Osteoblast (primary cell): Measurements from ENCODE around the gene PPFIA4. TPM values are rescaled to one million over a fixed set of nuclear protein-coding genes. Genes with fewer than 3 reads are reported as not detected.

Experiments
- DNase-seq: peaks from one replicate; pipeline ENCODE4 v3.0.0; 2011; ENCODE audit warnings: low spot score, mixed read lengths; ENCODE audit not compliant: insufficient read length; ENCODE audit errors: missing footprints
- H2AFZ ChIP-seq: 2 replicates; pipeline ENCODE4 v1.6.0; 2011; ENCODE audit warnings: mild to moderate bottlenecking, low read length
- H3K27ac ChIP-seq: 2 replicates; pipeline ENCODE4 v1.5.1; 2011; ENCODE audit warnings: mild to moderate bottlenecking, low read depth, low read length, moderate library complexity
- H3K27me3 ChIP-seq: 2 replicates; pipeline ENCODE4 v1.6.0; 2012; ENCODE audit warnings: mild to moderate bottlenecking, control low read depth, inconsistent platforms, low read length, moderate library complexity; ENCODE audit not compliant: insufficient read depth
- H3K36me3 ChIP-seq: 2 replicates; pipeline ENCODE4 v1.5.1; 2011; ENCODE audit warnings: mild to moderate bottlenecking, low read length, control low read depth, moderate library complexity; ENCODE audit not compliant: insufficient read depth
- H3K4me1 ChIP-seq: 2 replicates; pipeline ENCODE4 v1.5.1; 2011; ENCODE audit warnings: mild to moderate bottlenecking, low read length, control low read depth, moderate library complexity; ENCODE audit not compliant: insufficient read depth
- H3K4me2 ChIP-seq: 2 replicates; pipeline ENCODE4 v1.6.0; 2011; ENCODE audit warnings: mild to moderate bottlenecking, low read length; ENCODE audit not compliant: insufficient read depth
- H3K4me3 ChIP-seq: fragments of 200-600 bp; sonication (generic); 3 replicates; pipeline ENCODE4 v1.5.1; 2012; ENCODE audit warnings: mild to moderate bottlenecking, low read length, inconsistent platforms; ENCODE audit not compliant: insufficient read depth
- H3K79me2 ChIP-seq: 2 replicates; pipeline ENCODE4 v1.6.0; 2012; ENCODE audit warnings: mild to moderate bottlenecking, low read length, control low read depth, inconsistent platforms; ENCODE audit not compliant: insufficient read depth
- H3K9me3 ChIP-seq: 2 replicates; pipeline ENCODE4 v1.5.1; 2011; ENCODE audit warnings: low read depth, low read length, control low read depth
- H4K20me1 ChIP-seq: 2 replicates; pipeline ENCODE4 v1.6.0; 2012; ENCODE audit warnings: mild to moderate bottlenecking, low read length, control low read depth; ENCODE audit not compliant: insufficient read depth
- total RNA-seq: library from RNA; depleted of rRNA; stranded (reverse); fragments of >200 nt; gene quantifications from 2 replicates; pipeline ENCODE4 v1.2.3, GENCODE V29; 2012
- TF ChIP-seq, protein P1 (sequence below): IDR thresholded peaks from 2 replicates; pipeline ENCODE4 v1.5.1; 2011; ENCODE audit warnings: mild to moderate bottlenecking, low read depth, low read length, moderate library complexity; ENCODE audit errors: extremely low read depth

PPFIA4 gene
- total RNA-seq, result 8.0 and 10.9 TPM in 2 replicates

DNA sequence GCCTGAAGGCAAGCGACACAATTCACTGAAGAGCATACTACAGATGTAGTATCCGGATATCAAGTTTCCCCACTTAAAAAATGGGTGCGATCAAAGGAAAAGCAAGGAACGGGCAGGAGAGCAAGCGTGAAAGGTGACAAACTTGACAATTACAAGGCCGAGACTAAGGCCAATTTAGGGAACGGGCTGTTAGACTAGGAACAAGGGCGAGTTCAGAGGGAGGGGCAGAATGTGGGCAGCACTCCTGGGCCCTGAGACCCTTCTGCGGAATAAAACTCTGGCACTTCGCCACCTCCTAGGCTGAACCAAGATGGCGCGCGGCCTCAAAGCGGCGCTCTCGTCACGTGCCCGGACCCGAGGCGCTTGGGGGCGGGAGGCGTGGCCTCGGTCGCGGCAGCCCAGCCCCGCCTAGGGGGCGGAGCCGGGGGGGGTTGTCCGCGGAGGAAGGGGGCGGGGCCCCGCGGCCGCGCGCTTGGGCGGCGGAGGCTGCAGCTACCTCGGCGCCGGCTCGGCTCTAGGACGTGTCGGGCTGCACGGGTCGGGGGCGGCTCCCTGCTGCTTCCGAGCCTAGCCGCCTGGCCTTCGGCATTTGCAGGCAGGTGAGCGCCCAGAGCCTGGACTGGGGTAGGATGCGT lies at the start of gene PPFIA4:
Gene PPFIA4, plus strand, starts transcription at position 461 of the 635 bp plus-strand sequence. CDS start 12,518 bp downstream, outside the sequence.
- Histone ChIP-seq H3K27ac (peak within 1 kb of the TSS; percentile 54), H2AFZ (peak within 1 kb of the TSS; percentile 100), H3K4me1 (peaks cover 10% of the 10 kb centered on the region), H3K36me3 (peaks cover 23% of the 10 kb centered on the region), H3K4me2 (peak within 1 kb of the TSS; percentile 83), H3K4me3 (peak within 1 kb of the TSS; percentile 75), H4K20me1 (no peaks in the 10 kb centered on the region), H3K9me3 (no peaks in the 10 kb centered on the region), H3K27me3 (peaks cover 11% of the 10 kb centered on the region), H3K79me2 (no peaks in the 10 kb centered on the region)
- DNase-seq, result peak; percentile 99
- TF ChIP-seq, protein P1, sequence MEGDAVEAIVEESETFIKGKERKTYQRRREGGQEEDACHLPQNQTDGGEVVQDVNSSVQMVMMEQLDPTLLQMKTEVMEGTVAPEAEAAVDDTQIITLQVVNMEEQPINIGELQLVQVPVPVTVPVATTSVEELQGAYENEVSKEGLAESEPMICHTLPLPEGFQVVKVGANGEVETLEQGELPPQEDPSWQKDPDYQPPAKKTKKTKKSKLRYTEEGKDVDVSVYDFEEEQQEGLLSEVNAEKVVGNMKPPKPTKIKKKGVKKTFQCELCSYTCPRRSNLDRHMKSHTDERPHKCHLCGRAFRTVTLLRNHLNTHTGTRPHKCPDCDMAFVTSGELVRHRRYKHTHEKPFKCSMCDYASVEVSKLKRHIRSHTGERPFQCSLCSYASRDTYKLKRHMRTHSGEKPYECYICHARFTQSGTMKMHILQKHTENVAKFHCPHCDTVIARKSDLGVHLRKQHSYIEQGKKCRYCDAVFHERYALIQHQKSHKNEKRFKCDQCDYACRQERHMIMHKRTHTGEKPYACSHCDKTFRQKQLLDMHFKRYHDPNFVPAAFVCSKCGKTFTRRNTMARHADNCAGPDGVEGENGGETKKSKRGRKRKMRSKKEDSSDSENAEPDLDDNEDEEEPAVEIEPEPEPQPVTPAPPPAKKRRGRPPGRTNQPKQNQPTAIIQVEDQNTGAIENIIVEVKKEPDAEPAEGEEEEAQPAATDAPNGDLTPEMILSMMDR, result no peak

DNA sequence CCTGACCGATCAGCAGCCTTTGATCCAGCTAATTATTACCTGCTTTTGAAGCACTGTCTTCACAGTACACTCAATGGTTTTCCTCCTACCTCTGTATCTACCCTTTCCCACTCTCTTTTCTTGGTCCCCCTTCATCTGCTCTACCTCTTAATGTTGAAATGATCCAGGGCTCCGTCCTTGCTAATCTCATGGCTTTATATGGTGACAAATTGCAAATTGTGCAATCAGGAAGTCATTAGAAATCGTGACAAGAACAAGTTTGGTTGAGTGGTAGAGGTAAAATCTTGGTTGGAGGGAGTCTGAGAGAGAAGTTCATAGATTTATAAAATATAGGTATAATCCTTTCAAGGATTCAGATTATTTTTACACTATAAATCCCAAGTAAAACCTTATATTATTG lies 49.7 kb upstream of the PPFIA4 start:
- Histone ChIP-seq H3K36me3 (no peaks in the 10 kb centered on the region), H3K4me2 (no peak overlapping the region), H3K4me3 (no peak overlapping the region), H3K27me3 (peaks cover 52% of the 10 kb centered on the region), H3K9me3 (no peaks in the 10 kb centered on the region), H3K4me1 (no peaks in the 10 kb centered on the region), H4K20me1 (no peaks in the 10 kb centered on the region), H3K79me2 (no peaks in the 10 kb centered on the region), H2AFZ (no peak overlapping the region), H3K27ac (no peak overlapping the region)
- peak; percentile 8 for DNase-seq
- TF ChIP-seq, protein P1, result no peak

DNA sequence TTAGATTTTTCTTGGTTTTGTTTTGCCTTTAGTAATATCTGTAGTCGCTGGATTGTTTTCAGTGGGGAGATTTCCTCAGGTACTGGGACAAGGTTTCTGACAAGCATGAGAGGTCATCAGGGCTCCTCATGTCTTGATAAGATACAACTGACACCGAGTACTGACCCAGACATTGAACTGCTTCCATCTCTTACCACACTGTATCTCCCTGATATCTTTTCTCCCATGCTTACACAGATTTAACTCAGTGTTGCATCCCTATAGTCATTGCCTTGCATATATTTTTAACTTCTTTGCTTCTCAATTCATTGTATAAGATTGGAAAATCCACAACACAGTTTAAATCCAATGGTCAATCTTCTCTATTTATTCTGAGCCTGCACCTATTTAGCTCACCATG lies 46.8 kb upstream of the PPFIA4 start:
- Histone ChIP-seq H3K4me2 (no peak overlapping the region), H3K4me3 (no peak overlapping the region), H3K4me1 (no peaks in the 10 kb centered on the region), H3K79me2 (no peaks in the 10 kb centered on the region), H3K9me3 (no peaks in the 10 kb centered on the region), H4K20me1 (no peaks in the 10 kb centered on the region), H3K36me3 (no peaks in the 10 kb centered on the region), H3K27me3 (peaks cover 38% of the 10 kb centered on the region), H3K27ac (no peak overlapping the region), H2AFZ (no peak overlapping the region)
- TF ChIP-seq, protein P1, result no peak
- no peak for DNase-seq

DNA sequence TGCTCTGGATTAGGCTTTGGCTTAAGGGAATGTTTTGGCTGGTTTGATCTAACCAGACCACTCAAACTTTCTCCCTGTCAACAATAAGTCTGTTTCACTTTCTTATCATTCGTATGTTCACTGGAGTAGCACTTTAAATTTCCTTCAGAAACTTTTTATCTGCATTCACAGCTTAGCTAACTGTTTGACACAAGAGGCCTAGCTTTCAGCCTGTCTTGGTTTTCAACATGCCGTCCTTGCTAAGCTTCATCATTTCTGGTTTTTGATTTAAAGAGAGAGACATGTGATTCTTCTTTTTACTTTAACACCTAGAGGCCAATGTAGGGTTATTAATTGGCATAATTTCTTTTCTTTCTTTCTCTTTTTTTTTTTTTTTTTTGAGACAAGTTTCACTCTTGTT lies 44.4 kb upstream of the PPFIA4 start:
- no peak overlapping the region for H3K27ac ChIP-seq
- H3K9me3 ChIP-seq, result no peaks in the 10 kb centered on the region
- no peaks in the 10 kb centered on the region for H3K36me3 ChIP-seq
- no peaks in the 10 kb centered on the region for H3K4me1 ChIP-seq
- no peak overlapping the region for H3K4me3 ChIP-seq
- H3K27me3 ChIP-seq, result peaks cover 38% of the 10 kb centered on the region
- DNase-seq, result no peak
- TF ChIP-seq, protein P1, result no peak
- H2AFZ ChIP-seq, result no peak overlapping the region
- H3K4me2 ChIP-seq, result no peak overlapping the region
- no peaks in the 10 kb centered on the region for H3K79me2 ChIP-seq
- H4K20me1 ChIP-seq, result no peaks in the 10 kb centered on the region
